GM13976 (cell line): ENCODE data around the gene TMEM39A.
A peak's percentile ranks its signal among the peaks of the same experiment; 100 is the strongest.

ENCODE experiments used
- DNase-seq: peaks from one replicate; pipeline ENCODE4 v3.0.0; 2012; ENCODE audit warnings: low spot score
- CTCF ChIP-seq: IDR thresholded peaks from 2 replicates; pipeline ENCODE4 v1.5.1; 2012; ENCODE audit warnings: borderline replicate concordance, mild to moderate bottlenecking; ENCODE audit not compliant: insufficient read depth; ENCODE audit errors: extremely low read depth, missing control alignments, control extremely low read depth
- in situ Hi-C: fragments of 300-500 bp; cut with MboI; formaldehyde crosslinking; loops from one replicate; pipeline ENCODE4 v1.12.0; 2022; ENCODE audit warnings: low sequenced_read_pairs, mixed read lengths, inconsistent platforms; ENCODE audit not compliant: unreplicated experiment

The TMEM39A gene

GRCh38 chr3:119500265-119500664 lies 36.9 kb upstream of the TMEM39A start:
- in situ Hi-C loops = no loop called here

GRCh38 chr3:119498186-119499011 lies 35.0 kb upstream of the TMEM39A start, which contains the start of gene TIMMDC1:
Gene TIMMDC1, plus strand, starts transcription at chr3:119498547. Its CDS starts 187 bp downstream, at chr3:119498734.
- DNase-seq = peak; percentile 97
- TF ChIP-seq CTCF = no peak
- in situ Hi-C loops = no loop called here

More at GRCh38 chr3:119500265-119500664, 36.9 kb upstream of the TMEM39A start:
- no peak for TF ChIP-seq CTCF
- no peak for DNase-seq

GRCh38 chr3:119497820-119498185 lies 34.4 kb upstream of the TMEM39A start:
- no peak for TF ChIP-seq CTCF
- in situ Hi-C loops = no loop called here
- no peak for DNase-seq

- no peak for TF ChIP-seq CTCF
- no peak for DNase-seq
- in situ Hi-C loops = no loop called here
These were observed 31.2 kb upstream of the TMEM39A start for GRCh38 chr3:119494597-119494996.

GRCh38 chr3:119492810-119493209 lies 29.4 kb upstream of the TMEM39A start:
- in situ Hi-C loops = no loop called here
- TF ChIP-seq CTCF = no peak
- no peak for DNase-seq

- no peak for TF ChIP-seq CTCF
- in situ Hi-C loops = no loop called here
- no peak for DNase-seq
These were observed 28.7 kb upstream of the TMEM39A start for GRCh38 chr3:119492128-119492527.
